Activated naive CD4-positive, alpha-beta T cell (primary cell): ENCODE measurements around the gene KCNH1.

Experiments
- DNase-seq, 4 experiments: peaks; one replicate each; lab custom pipeline; 2025; lab: John Stamatoyannopoulos, UW

KCNH1 gene

DNA sequence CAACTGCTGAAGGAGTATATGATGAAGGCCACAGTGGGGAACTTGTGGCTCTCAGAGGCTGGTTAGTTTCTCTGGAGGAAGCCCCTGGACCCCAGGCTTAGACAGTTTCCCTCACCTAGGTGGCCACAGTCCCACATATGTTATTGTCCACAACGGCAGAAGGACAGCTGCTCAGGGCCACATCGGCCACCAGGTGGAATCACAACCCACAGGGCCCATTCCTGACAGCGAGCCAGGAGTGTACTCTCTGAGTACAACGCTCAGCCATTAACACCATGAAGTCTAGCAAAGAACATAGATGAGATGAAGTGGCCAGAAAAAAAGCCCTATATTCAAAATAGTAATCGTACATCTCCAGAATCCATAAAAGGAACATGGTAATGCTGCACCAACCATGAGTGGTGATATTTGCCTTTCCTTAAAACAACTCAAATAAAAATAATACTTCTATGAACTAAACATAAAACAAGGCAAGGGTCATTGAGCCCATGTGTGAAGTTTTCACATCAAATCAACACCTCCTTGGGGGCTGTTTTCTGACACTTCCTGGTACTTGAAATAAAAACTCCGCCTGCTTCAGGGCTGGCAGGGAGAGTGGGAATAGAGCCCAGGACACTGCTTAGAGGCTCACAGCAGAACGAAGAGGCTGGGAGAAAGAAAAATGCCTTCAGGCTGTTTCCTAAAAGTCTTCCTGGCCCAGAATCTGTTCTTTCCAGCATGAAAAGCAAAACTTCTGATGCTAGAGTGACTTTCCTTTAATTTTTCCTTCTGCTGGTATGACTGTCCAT lies 421.9 kb downstream of the KCNH1 start:
- no peak for DNase-seq

DNA sequence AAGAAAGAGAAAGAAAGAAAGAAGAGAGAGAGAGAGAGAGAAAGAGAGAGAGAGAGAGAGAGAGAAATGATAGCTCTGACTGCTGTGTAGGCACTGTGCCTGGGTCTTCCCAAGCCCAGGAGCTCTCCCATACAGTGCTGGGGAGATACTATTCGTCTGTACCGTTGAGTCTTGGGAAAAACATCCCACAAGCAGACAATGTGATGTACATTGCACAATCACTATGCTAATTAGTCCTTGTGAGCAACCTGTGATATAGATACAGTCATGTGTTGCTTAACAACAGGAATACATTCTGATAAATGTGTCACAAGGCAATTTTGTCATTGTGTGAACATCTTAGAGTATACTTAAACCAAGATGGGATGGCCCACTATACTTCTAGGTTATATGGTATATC lies 424.2 kb downstream of the KCNH1 start:
- no peak for DNase-seq

DNA sequence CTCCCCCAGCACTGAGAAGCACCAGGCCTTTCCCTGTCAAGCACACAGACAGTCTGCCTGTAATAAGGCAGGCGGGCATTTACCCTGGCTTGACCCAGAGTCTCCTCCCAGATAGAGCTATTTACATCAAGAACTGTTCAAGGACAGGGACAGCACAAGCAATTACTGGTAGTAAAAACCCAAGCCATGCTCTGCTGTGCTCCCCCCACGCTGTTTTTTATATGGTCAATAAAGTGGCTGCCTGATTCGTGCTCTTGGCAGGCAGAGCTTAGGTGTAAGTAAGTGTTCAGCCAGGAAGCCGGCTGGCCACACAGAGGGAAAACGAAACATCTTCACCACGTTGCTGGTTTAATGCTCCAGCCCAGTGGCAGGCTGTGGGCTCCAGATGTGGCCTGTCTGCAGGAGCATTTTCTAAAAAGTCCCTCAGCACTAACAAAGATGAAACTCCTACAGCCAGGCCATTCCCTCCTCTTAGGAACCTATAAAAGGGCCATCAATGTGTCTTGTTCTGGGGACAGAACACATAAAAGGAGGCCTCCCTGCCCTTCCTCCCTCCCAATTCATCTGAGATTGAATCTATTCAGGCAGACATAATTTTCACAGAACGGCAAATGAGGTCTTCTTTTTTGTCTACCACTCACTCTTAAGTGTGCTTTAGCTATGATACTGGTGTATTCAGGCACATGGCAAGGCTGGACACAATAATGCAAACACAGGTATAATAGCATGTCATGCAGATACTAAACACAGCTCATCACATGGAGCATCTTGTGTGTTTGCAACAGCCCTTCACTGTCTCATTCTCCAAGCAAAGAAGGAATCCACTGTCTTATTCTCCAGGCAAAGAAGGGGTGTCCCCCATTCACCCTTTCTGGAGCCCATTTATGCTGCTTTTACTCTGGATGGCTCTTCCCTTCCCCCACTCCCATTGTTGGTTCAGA lies 426.4 kb downstream of the KCNH1 start:
- DNase-seq: no peak

DNA sequence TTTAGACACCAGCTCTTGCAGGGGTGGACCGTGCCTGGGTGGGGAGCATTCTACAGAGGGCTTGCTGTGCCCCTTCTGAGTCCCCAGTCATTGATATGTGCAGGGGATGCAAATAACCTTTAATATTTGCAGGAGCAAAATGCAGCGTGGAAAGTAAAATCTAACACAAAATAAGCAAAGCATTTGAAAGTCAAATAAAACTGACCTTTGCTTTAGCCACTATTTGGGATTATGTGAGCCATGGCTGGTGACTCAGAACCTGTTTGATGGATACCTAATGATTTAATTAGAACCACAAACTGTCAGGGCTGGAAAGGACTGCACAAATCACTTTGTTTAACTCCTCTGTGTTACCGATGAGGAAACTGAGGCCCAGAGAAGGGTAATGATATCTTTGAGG lies 427.7 kb downstream of the KCNH1 start:
- no peak for DNase-seq

DNA sequence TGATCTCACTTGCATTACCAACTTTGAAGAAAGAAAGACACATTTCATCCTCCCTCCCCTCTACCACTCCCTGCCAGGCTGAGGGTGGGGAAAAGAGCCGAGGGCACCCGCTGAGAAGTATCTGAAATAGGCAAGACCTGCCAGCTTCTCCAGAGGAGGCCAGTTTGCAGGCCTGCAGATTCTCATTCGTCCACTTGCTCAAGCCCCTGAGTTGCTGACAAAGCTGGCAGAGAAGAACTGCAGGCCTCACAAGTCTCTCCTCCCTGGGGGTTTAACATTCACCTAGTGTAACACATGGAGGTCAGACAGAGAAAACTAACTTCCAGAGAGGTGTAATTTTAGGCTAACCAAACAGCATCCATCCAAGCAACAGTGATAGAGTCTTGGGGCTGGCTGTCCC lies 428.9 kb downstream of the KCNH1 start:
- DNase-seq: no peak

DNA sequence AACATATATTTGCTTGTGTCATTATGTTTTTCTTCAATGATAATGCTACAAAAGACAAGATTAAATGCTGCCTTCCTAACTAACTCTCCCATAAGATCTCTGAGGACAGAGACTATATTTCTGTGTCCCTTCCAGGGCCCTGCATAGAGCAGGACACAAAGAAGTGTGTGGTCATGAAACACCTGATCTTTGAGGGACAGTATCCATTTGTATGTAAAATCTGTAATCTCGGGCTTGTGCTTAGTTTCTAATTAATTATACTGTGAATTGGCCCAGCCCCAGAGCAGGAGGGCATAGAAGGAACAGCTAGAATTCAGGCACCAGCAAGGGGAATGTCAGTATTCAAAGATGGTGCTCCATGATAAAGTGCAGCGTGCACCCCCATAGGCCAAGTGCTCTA lies 430.4 kb downstream of the KCNH1 start:
- DNase-seq: no peak

DNA sequence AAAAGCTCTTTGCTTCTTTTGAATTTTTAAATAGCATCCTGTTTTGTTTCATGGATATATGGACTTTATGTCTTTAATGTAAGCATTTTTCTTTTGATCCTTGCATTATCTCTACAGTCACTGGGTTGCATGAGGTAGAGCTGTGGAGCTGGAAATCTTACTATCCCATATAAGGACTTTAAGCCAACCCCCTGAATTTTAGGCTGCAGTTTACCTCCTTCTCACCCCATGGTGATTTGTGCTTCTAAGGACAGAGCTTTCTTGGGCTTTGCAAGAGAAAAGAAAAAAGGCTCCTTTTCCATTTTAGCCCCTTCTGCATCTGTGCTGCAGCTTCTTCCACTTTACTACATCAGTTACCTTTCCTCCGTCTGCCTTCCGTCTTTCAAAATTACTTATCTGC lies 431.4 kb downstream of the KCNH1 start:
- DNase-seq: no peak

DNA sequence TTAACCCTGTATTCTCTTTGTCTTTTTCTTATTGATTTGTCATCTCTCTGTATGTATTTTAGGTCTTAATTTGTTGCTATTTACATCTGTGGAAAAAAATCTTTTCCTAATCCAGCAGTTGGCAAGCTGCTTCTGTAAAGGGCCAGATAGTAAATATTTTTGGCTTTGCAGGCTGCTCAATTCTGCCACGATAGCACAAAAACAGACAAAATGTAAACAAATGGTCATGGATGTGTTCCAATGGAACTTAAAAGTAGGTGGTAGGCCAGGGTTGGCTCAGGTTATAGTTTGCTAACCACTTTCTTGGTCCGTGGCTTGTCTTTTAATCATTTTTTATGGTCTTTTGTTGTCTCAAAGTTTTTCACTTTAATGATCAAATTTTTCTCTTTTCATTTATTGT lies 433.4 kb downstream of the KCNH1 start:
- no peak for DNase-seq

DNA sequence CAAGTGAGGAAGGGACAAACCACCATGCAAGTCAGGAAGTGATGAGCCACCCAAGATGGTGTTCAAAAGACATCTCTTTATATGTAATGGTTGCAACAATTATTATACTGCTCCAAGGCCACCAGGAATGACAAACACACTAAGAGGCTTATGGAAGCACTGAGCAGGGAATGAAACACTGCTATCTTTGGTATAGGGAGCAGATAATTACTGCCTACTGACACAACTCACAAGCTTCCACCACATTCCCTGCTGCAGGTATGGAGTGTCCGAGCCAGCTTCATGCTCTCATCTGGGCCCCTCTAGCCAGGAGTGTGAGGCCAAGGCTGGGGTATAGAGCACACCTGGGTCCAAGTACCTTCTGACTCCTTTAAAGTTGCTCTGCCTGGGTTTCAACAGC lies 433.9 kb downstream of the KCNH1 start:
- no peak for DNase-seq

DNA sequence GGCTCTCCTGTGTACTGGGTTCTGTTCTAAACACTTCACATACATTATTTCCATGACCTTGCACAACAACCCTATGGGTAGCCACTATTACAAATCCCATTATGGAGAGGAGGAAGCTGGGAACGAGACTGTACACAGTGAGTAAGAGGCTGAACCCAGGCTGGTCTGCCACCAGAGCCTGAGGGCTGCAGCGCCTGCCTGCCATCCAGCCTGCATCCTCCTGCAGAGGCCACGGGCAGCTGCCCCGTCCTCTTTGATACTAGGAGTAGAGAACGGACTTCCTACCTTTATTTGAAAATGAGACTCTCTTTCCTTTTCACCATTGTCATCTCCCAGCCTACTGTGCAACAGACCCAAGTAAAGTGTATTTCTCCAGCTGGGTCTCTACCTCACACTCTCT lies 435.3 kb downstream of the KCNH1 start:
- DNase-seq: no peak

DNA sequence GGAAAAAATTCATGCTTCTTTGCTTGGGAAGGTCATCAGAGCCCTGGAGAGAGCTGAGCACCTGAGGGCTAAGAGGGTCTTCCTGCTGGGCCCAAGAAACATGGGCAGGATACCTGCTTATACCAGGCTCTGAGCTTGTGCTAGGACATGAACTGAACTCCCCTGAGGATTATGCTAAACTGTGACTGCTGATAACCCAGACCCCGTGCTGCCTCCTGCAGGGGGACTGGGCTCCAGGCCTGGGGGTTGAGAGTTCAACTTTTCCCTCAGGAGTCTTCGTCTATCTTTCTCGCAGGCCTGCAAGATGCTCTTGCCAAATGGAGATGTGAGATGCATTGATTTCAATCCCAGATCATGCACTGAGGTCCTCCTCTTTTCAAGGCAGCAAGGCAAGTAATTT lies 436.8 kb downstream of the KCNH1 start:
- DNase-seq: no peak

DNA sequence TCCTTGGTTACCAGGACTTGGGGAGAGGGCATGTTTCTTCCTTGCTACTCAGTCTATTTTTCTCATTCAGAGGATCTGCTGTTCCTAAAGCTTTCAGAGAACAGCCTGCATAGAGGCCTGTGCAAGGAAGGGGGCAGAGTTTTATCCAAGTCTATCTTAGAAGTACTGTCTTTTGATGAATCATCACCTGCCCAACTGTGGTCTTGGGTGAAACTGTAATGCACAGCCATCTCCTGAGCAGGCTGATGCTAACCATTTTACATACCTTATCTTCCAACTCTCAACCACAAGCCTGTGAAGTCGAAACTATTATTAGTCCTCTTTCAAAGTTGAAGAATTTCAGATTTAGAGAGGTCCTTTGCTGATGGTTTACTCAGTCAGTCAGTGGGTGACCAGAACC lies 437.2 kb downstream of the KCNH1 start:
- no peak for DNase-seq

DNA sequence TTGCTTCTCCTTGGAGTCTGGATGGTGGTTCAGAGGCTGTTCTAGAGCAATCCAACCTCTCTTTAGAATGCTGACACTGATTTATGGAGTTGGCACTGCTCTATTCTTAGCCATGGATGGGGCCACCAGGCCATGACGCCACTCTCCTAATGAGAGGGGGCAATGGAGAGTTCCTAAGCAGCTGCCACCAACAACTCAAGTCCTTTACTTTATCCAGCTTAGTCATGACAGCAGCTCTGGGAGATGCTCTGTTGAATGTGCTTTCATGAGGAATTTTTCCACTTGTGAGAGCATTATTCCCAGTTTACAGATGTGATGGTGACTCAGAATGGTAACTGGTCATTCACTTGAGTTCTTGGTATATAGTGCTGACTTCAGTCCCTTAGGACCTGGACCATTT lies 438.9 kb downstream of the KCNH1 start:
- DNase-seq: no peak

DNA sequence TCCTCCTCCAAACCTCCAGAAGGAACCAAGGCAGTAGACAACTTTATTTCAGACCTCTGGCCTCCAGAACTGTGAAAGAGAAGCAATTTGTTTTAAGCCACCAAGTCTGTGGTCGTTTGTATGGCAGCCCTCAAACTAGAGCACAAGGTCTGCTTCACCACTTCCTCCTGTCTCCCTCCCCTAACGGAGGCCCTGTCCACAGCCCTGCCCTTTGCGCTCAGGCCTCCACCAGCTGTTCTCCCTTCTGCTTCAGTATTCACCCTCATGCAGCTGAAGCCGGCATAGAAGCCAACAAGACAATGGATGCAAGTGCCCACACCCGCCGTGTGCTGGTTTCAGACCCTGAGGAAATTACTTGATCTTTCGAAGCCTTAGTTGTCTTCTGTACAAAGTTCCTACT lies 441.2 kb downstream of the KCNH1 start:
- no peak for DNase-seq

DNA sequence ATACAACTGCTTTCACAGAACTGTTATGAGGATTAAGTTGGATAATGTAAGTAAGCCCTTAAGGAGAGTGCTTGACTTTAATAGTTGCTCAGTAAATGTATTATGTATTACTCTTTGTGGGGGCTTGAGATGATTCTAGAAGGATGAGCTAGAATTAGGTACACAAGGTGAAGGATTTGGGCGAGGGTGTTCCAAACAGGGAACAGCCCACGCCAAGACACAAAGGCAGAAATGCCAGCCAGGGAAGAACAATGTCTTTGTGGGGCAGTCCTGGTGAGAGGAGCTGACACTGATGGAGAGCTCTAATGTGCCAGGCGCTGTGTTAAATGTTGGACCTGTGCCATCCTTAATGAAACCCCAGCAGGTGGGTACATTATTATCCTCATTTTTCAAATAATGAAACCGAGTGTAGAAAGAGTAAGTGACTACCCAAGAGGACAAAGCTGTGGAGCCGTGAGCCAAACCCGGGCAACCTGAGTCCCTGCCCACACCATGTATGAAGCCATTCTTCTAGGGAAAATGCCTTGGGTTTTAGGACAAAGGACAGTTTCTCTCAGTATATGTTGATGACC lies 442.8 kb downstream of the KCNH1 start:
- no peak for DNase-seq

DNA sequence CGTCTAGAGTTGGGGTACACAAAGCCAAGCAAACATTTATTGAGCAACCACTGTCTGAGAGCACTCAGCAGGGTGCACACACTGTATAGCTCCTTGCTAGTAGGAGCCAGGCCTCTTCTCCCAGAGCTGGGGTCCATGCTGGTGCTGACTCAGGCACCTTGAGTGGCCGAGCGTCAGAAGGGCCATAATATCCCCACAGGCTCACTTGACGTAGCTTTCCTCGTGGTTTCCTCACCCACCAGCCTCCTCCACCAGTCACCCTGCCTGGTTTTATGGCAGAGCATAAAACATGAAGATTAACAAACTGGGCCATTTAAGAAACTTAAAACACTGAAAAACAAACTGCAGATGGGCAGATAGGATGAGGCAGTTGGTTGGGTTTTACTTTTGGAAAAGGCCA lies 443.7 kb downstream of the KCNH1 start:
- no peak for DNase-seq

DNA sequence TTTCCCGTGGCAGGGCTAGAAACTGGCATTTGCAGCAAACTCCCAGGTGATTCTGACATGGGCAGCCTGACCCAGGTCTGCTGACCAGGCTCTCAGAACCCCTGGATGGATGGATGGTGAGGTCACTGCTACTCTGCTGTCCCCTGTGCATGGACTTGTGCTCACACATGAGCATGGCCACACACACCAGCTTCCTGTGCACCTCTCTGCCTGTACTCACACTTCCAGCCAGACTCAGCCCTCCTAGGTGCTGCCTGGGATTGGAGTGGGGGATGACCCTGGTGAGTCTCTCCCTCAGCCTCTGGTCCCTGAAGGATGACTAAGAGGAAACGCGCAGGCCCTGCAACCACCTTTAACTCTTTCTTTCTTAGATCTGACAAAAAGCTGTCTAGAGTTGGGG lies 444.1 kb downstream of the KCNH1 start:
- no peak for DNase-seq

DNA sequence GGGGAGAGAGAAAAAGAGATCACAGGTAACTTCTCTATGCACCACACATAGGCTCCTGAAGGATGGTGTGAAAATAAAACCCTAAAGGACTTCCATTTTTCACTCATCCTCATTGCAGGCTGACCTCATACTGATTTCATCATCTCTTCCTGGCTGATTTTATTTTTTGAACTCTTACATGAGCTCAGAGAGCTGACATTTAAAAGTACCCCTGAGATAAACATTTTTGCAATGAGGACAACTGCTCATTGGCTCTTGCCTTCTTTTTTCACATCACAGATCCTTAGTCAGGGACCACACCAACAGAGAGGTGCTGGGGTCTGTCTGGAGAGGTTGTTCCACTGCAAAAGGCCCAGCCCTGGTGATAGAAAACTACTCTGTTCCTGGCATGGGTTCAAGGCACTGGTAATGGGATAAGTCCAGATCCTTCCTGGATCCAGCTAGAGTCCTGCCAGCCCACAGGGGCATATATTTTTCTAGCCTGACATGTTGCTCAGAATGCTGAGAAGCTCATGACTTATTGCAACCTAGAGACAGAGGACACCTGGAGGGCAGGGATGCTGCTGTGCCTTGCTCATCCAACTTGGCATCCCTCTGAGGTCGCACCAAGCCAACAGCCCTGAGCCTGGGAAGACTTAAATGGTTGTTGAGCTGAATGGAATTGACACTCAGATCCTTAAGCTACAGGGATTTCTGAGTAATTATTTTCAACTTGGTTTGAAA lies 445.3 kb downstream of the KCNH1 start:
- no peak for DNase-seq

DNA sequence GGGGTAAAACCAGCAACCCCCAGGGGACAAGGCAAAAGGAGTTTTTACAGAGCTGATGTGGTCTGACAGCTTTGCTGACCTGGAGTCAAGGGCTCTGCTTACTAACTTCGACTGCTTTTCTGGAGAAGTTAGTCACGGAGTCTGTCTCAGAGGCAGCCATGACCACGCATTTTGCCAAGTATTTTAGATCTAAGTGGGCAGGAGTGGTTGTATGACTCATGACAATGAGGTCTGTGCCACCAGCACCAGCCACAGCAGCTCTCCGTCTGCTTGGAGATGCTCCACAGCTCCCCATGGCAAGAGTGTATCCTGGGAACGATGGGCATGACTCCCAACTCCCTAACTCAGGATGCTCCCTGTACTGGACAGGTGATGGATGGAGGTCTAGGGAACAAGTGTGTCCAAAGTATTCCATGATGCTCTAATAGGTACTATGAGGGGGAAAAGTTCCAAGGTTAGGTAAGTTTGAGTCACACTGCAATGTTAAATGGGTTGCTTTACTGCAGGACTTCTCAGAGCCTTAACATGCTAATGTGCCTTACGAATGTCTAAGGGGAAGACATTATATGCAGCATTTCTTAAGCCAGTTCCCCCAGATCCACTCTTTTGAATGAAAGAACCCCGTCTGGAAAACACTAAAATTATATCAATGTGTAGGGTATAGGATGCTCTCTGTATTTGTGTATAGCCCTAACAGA lies 446.2 kb downstream of the KCNH1 start:
- DNase-seq: no peak

DNA sequence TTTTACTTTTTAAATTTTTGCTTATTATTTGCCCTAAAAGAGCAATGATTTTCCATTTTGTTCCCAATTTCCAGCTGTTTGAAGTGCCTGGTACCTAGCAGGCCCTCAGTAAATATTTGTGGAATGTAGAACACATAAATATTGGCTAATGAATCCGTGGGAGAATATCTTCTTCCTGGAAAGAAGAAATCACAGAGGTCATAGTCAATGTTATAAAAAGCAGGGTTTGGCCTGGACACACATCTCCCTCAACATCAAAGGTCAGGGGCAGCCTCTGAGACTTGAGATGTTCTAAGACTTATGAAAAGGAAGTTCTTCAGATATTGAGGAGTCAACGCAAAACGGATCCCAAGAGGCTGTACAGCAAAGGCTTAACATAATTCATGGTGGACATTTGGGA lies 447.1 kb downstream of the KCNH1 start:
- DNase-seq: no peak

DNA sequence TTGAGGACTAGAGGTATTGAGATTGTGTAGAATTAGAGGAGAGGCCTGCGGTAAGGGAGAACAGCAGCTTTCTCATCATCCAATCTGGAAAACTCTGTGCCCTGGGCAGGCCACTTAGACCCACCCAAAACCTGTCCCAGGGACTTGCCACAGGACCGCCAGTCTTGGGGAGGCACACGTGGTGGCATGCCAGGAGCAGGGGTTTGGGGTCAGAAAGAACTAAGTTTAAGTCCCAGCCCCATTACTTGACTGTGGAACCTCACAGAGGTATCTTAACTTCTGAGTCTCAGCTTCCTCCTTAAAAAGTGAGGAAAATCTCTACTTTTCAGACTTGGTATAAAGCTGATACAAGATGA lies 448.7 kb downstream of the KCNH1 start:
- no peak for DNase-seq
